LNCaP clone FGC (cell line): ENCODE measurements around the gene ATG13.

Experiments used
- DNase-seq: peaks from one replicate; pipeline ENCODE4 v3.0.0-alpha.2; 2011; ENCODE audit warnings: low read depth
- H3K4me3 ChIP-seq: 2 replicates; pipeline ENCODE4 v1.5.1; 2011; ENCODE audit warnings: mild to moderate bottlenecking, low read depth, low read length, control low read depth
- CTCF ChIP-seq: IDR thresholded peaks from 2 replicates; pipeline ENCODE4 v1.5.1; 2012; ENCODE audit warnings: mild to moderate bottlenecking; ENCODE audit not compliant: control insufficient read depth, insufficient read depth; ENCODE audit errors: extremely low read depth

ATG13 gene

GRCh38 chr11:46684367-46684766 is 67.0 kb downstream of the ATG13 start:
- TF ChIP-seq CTCF, result no peak
- DNase-seq, result no peak

GRCh38 chr11:46686886-46687795 is 69.8 kb downstream of the ATG13 start:
- TF ChIP-seq CTCF, result no peak
- no peak overlapping the region for H3K4me3 ChIP-seq
- no peak for DNase-seq

More at GRCh38 chr11:46684367-46684766, 67.0 kb downstream of the ATG13 start:
- H3K4me3 ChIP-seq, result no peak overlapping the region

- peak; percentile 44 for DNase-seq
Measured at GRCh38 chr11:46690702-46691101, 73.3 kb downstream of the ATG13 start.

GRCh38 chr11:46692450-46692849 is 75.1 kb downstream of the ATG13 start:
- TF ChIP-seq CTCF, result no peak
- no peak for DNase-seq
- no peak overlapping the region for H3K4me3 ChIP-seq

More at GRCh38 chr11:46690702-46691101, 73.3 kb downstream of the ATG13 start:
- no peak overlapping the region for H3K4me3 ChIP-seq
- TF ChIP-seq CTCF, result no peak

- no peak for TF ChIP-seq CTCF
- DNase-seq, result no peak
- no peak overlapping the region for H3K4me3 ChIP-seq
Measured at GRCh38 chr11:46693597-46694012, 76.3 kb downstream of the ATG13 start.

GRCh38 chr11:46694072-46694471 is 76.7 kb downstream of the ATG13 start:
- no peak for DNase-seq
- no peak overlapping the region for H3K4me3 ChIP-seq
- no peak for TF ChIP-seq CTCF

GRCh38 chr11:46694607-46695006 is 77.3 kb downstream of the ATG13 start:
- H3K4me3 ChIP-seq, result no peak overlapping the region
- TF ChIP-seq CTCF, result no peak
- no peak for DNase-seq
